Osteocyte (in vitro differentiated cells): ENCODE data around the gene NEK5. TPM values are rescaled to one million over a fixed set of nuclear protein-coding genes. Genes with fewer than 3 reads are reported as not detected.

Experiments used
- DNase-seq: peaks from one replicate; pipeline ENCODE4 v3.0.0; 2021; ENCODE audit warnings: mixed read lengths; ENCODE audit not compliant: unreplicated experiment; ENCODE audit errors: extremely low spot score
- H3K27ac Mint-ChIP-seq: one replicate; pipeline ENCODE4 v1.8.0; 2021; ENCODE audit warnings: mild to moderate bottlenecking, mixed read lengths; ENCODE audit not compliant: unreplicated experiment
- H3K27me3 Mint-ChIP-seq: one replicate; pipeline ENCODE4 v1.8.0; 2021; ENCODE audit warnings: mixed read lengths; ENCODE audit not compliant: unreplicated experiment
- H3K36me3 Mint-ChIP-seq: one replicate; pipeline ENCODE4 v1.8.0; 2021; ENCODE audit warnings: mixed read lengths; ENCODE audit not compliant: unreplicated experiment
- H3K4me1 Mint-ChIP-seq: one replicate; pipeline ENCODE4 v1.8.0; 2021; ENCODE audit warnings: mixed read lengths; ENCODE audit not compliant: unreplicated experiment
- H3K4me3 Mint-ChIP-seq: one replicate; pipeline ENCODE4 v1.8.0; 2021; ENCODE audit warnings: mild to moderate bottlenecking, moderate library complexity, mixed read lengths; ENCODE audit not compliant: unreplicated experiment
- H3K9me3 Mint-ChIP-seq: one replicate; pipeline ENCODE4 v1.8.0; 2021; ENCODE audit warnings: mixed read lengths; ENCODE audit not compliant: unreplicated experiment
- total RNA-seq: library from RNA; stranded (reverse); gene quantifications from 2 replicates; pipeline ENCODE4 v1.2.1, GENCODE V29; 2021
- TF ChIP-seq, protein P1 (sequence below): fragments of 200-600 bp; sonication (generic); IDR thresholded peaks from 2 replicates; pipeline ENCODE4 v1.5.0; 2021; ENCODE audit warnings: antibody characterized with exemption, mild to moderate bottlenecking, moderate library complexity

The NEK5 gene
- total RNA-seq, 1 donor from 2014 or later = 0.40 TPM

GRCh38 chr13:52006523-52007245 is 122.2 kb downstream of the NEK5 start:
- no peak overlapping the region for H3K27ac Mint-ChIP-seq
- no peaks in the 10 kb centered on the region for H3K9me3 Mint-ChIP-seq
- TF ChIP-seq, protein P1, sequence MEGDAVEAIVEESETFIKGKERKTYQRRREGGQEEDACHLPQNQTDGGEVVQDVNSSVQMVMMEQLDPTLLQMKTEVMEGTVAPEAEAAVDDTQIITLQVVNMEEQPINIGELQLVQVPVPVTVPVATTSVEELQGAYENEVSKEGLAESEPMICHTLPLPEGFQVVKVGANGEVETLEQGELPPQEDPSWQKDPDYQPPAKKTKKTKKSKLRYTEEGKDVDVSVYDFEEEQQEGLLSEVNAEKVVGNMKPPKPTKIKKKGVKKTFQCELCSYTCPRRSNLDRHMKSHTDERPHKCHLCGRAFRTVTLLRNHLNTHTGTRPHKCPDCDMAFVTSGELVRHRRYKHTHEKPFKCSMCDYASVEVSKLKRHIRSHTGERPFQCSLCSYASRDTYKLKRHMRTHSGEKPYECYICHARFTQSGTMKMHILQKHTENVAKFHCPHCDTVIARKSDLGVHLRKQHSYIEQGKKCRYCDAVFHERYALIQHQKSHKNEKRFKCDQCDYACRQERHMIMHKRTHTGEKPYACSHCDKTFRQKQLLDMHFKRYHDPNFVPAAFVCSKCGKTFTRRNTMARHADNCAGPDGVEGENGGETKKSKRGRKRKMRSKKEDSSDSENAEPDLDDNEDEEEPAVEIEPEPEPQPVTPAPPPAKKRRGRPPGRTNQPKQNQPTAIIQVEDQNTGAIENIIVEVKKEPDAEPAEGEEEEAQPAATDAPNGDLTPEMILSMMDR = no peak
- no peak overlapping the region for H3K4me3 Mint-ChIP-seq
- peaks cover 11% of the 10 kb centered on the region for H3K4me1 Mint-ChIP-seq
- no peak for DNase-seq
- H3K36me3 Mint-ChIP-seq = peaks cover 2% of the 10 kb centered on the region
- H3K27me3 Mint-ChIP-seq = no peaks in the 10 kb centered on the region

- H3K27me3 Mint-ChIP-seq = no peaks in the 10 kb centered on the region
- H3K27ac Mint-ChIP-seq = no peak overlapping the region
- H3K4me1 Mint-ChIP-seq = peaks cover 9% of the 10 kb centered on the region
- DNase-seq = no peak
- H3K36me3 Mint-ChIP-seq = peaks cover 2% of the 10 kb centered on the region
- TF ChIP-seq, protein P1 = no peak
- no peak overlapping the region for H3K4me3 Mint-ChIP-seq
- no peaks in the 10 kb centered on the region for H3K9me3 Mint-ChIP-seq
Measured at GRCh38 chr13:52005841-52006522, 122.9 kb downstream of the NEK5 start.

DNA sequence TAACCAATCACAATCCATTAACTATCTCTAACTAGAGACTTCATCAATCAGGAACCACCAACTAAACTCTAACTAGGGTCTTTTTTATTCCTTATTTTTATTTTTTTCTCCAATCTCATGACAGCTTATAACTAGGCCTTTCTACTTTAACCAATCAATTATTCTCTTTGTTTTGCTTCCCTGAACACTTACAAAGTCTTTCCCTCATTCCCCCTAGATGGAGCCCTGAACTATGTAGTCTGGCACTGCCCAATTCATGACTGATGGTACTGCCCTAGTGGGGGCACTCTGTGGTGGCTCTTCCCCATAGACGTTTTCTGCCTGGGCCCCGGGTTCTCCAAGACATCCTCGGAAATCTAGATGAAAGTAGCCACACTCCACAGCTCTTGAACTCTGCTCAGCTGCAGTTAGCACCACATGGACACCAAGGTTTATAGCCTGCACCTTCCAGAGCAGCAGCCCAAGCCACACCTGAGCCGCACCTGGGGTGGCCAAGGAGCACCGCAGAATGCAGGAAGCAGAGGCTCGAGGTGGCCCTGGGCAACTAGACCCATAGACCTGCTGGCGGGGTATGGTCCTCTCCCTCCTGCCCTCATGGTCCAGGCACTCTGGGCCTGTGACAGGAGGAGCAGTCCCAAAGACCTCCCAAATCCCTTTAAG is 124.2 kb downstream of the NEK5 start:
- Mint-ChIP-seq H3K36me3 (peaks cover 2% of the 10 kb centered on the region), H3K4me3 (no peak overlapping the region), H3K4me1 (peaks cover 2% of the 10 kb centered on the region), H3K9me3 (no peaks in the 10 kb centered on the region), H3K27ac (no peak overlapping the region), H3K27me3 (no peaks in the 10 kb centered on the region)
- DNase-seq = no peak
- TF ChIP-seq, protein P1 = no peak

GRCh38 chr13:52003541-52003940 is 125.3 kb downstream of the NEK5 start:
- H3K4me1 Mint-ChIP-seq = peaks cover 6% of the 10 kb centered on the region
- H3K4me3 Mint-ChIP-seq = no peak overlapping the region
- TF ChIP-seq, protein P1 = no peak
- no peak overlapping the region for H3K27ac Mint-ChIP-seq
- H3K9me3 Mint-ChIP-seq = no peaks in the 10 kb centered on the region
- H3K36me3 Mint-ChIP-seq = no peaks in the 10 kb centered on the region
- no peak for DNase-seq
- H3K27me3 Mint-ChIP-seq = no peaks in the 10 kb centered on the region

- DNase-seq = no peak
- peaks cover 8% of the 10 kb centered on the region for H3K4me1 Mint-ChIP-seq
- no peaks in the 10 kb centered on the region for H3K36me3 Mint-ChIP-seq
- no peaks in the 10 kb centered on the region for H3K27me3 Mint-ChIP-seq
- H3K4me3 Mint-ChIP-seq = no peak overlapping the region
- H3K9me3 Mint-ChIP-seq = no peaks in the 10 kb centered on the region
- H3K27ac Mint-ChIP-seq = no peak overlapping the region
- TF ChIP-seq, protein P1 = no peak
Measured at GRCh38 chr13:52002361-52002760, 126.5 kb downstream of the NEK5 start.
